SK-N-SH (cell line): ENCODE results near the gene RAD51. TPM values are rescaled to one million over a fixed set of nuclear protein-coding genes. Genes with fewer than 3 reads are reported as not detected.

ENCODE experiments used
- CTCF ChIA-PET: fragments of 300-600, 350-600 bp; formaldehyde crosslinking; extraction: SDS; loops from one replicate; lab custom pipeline; 2021; lab: Yijun Ruan, JAX
- POLR2A ChIA-PET: fragments of 350-600 bp; sonication (Branson Sonifier 250); formaldehyde crosslinking; extraction: SDS; loops from one replicate; lab custom pipeline; 2020; ENCODE audit warnings: antibody characterized with exemption, inconsistent platforms; lab: Yijun Ruan, JAX
- DNase-seq: peaks from one replicate; pipeline ENCODE4 v3.0.0; 2012
- H2AFZ ChIP-seq: fragments of 200-600 bp; sonication (generic); 2 replicates; pipeline ENCODE4 v1.8.1; 2016; ENCODE audit warnings: antibody characterized with exemption, mild to moderate bottlenecking, low read depth
- H3F3A ChIP-seq: fragments of 200-600 bp; sonication (generic); replicated peaks from 2 replicates; pipeline ENCODE3; 2016; ENCODE audit warnings: antibody characterized with exemption, mild to moderate bottlenecking; ENCODE audit not compliant: insufficient read depth
- H3K27ac ChIP-seq, 2 experiments: fragments of 200-500 bp in 1 of 2; fragments of 200-600 bp in 1 of 2; sonication (Bioruptor generic) in 1 of 2; sonication (generic), shearing (Covaris generic) in 1 of 2; 2 replicates each; pipeline versions ENCODE4 v1.5.1 to v1.6.1; 2014 to 2016; ENCODE audit warnings: low read depth in 2 of 2, inconsistent platforms in 1 of 2, low read length in 1 of 2, mild to moderate bottlenecking in 1 of 2, mixed read lengths in 1 of 2
- H3K27me3 ChIP-seq: fragments of 200-600 bp; sonication (generic), shearing (Covaris generic); 2 replicates; pipeline ENCODE4 v1.6.1; 2016; ENCODE audit warnings: mixed run types; ENCODE audit not compliant: insufficient read depth
- H3K36me3 ChIP-seq, 2 experiments: fragments of 200-500 bp in 1 of 2; fragments of 200-600 bp in 1 of 2; sonication (Bioruptor generic) in 1 of 2; sonication (generic) in 1 of 2; replicated peaks in 1 of 2; 2 replicates each; pipeline versions ENCODE3 to v1.5.1; 2014 to 2016; ENCODE audit warnings: low read length in 1 of 2, mild to moderate bottlenecking in 1 of 2; ENCODE audit not compliant: insufficient read depth in 2 of 2, control insufficient read depth in 1 of 2
- H3K4me1 ChIP-seq, 2 experiments: fragments of 200-500 bp in 1 of 2; fragments of 200-600 bp in 1 of 2; sonication (Bioruptor generic) in 1 of 2; sonication (generic), shearing (Covaris generic) in 1 of 2; 2 replicates each; pipeline versions ENCODE4 v1.5.1 to v1.6.1; 2014 to 2016; ENCODE audit warnings: low read depth in 1 of 2, low read length in 1 of 2, mixed run types in 1 of 2; ENCODE audit not compliant: insufficient read depth in 2 of 2, control insufficient read depth in 1 of 2
- H3K4me2 ChIP-seq: fragments of 200-600 bp; sonication (generic), shearing (Covaris generic); 2 replicates; pipeline ENCODE4 v1.6.1; 2017; ENCODE audit warnings: mixed run types
- H3K4me3 ChIP-seq, 2 experiments: fragments of 200-500 bp in 1 of 2; fragments of 200-600 bp in 1 of 2; sonication (Bioruptor generic) in 1 of 2; sonication (generic), shearing (Covaris generic) in 1 of 2; 2 replicates each; pipeline versions ENCODE4 v1.5.1 to v1.8.1; 2014 to 2016; ENCODE audit warnings: low read depth in 2 of 2, inconsistent platforms in 1 of 2, low read length in 1 of 2, mild to moderate bottlenecking in 1 of 2, mixed read lengths in 1 of 2, moderate library complexity in 1 of 2
- H3K79me2 ChIP-seq: fragments of 200-600 bp; sonication (generic); 2 replicates; pipeline ENCODE4 v1.8.1; 2017; ENCODE audit warnings: mild to moderate bottlenecking; ENCODE audit not compliant: insufficient read depth
- H3K9ac ChIP-seq: fragments of 200-600 bp; sonication (generic); 2 replicates; pipeline ENCODE4 v1.6.1; 2017; ENCODE audit warnings: mixed run types
- H3K9me2 ChIP-seq: fragments of 200-600 bp; sonication (generic); 2 replicates; pipeline ENCODE4 v1.6.1; 2017; ENCODE audit warnings: mixed run types
- H3K9me3 ChIP-seq: fragments of 200-600 bp; sonication (generic); 2 replicates; pipeline ENCODE4 v1.6.1; 2017; ENCODE audit warnings: mixed run types, mild to moderate bottlenecking, moderate library complexity
- H4K20me1 ChIP-seq: fragments of 200-600 bp; sonication (generic); 2 replicates; pipeline ENCODE4 v1.6.1; 2017; ENCODE audit warnings: mild to moderate bottlenecking, mixed run types; ENCODE audit not compliant: insufficient read depth
- CTCF ChIP-seq: fragments of 200-600 bp; sonication (generic); IDR thresholded peaks from 2 replicates; pipeline ENCODE4 v1.6.1; 2017; ENCODE audit warnings: antibody characterized with exemption, mild to moderate bottlenecking, moderate library complexity
- ELF1 ChIP-seq: IDR thresholded peaks from 2 replicates; pipeline ENCODE4 v1.4.0; 2012
- FOSL2 ChIP-seq: IDR thresholded peaks from 2 replicates; pipeline ENCODE4 v1.4.0; 2012; ENCODE audit warnings: low read depth, mild to moderate bottlenecking, moderate library complexity, borderline replicate concordance
- FOXM1 ChIP-seq: IDR thresholded peaks from 2 replicates; pipeline ENCODE4 v1.4.0; 2012; ENCODE audit warnings: low read depth, mild to moderate bottlenecking
- GABPA ChIP-seq: IDR thresholded peaks from 2 replicates; pipeline ENCODE4 v1.4.0; 2012; ENCODE audit warnings: low read depth, mild to moderate bottlenecking
- GATA2 ChIP-seq: sonication (generic); formaldehyde crosslinking; IDR thresholded peaks from 2 replicates; pipeline ENCODE4 v1.5.0; 2020; ENCODE audit warnings: mild to moderate bottlenecking, missing genetic modification reagents
- JUND ChIP-seq: IDR thresholded peaks from 2 replicates; pipeline ENCODE4 v1.4.0; 2012
- MEF2A ChIP-seq: IDR thresholded peaks from 2 replicates; pipeline ENCODE4 v1.4.0; 2012; ENCODE audit warnings: low read depth, borderline replicate concordance
- NFIC ChIP-seq: IDR thresholded peaks from 2 replicates; pipeline ENCODE4 v1.4.0; 2012; ENCODE audit warnings: borderline replicate concordance
- NRF1 ChIP-seq: IDR thresholded peaks from 2 replicates; pipeline ENCODE4 v1.6.1; 2012; ENCODE audit warnings: low read depth, mild to moderate bottlenecking, low read length
- PBX3 ChIP-seq: IDR thresholded peaks from 2 replicates; pipeline ENCODE4; 2012
- RCOR1 ChIP-seq: fragments of 150-350 bp; IDR thresholded peaks from 2 replicates; pipeline ENCODE4 v1.6.1; 2017; ENCODE audit warnings: antibody characterized with exemption, low read length
- RFX5 ChIP-seq: IDR thresholded peaks from 2 replicates; pipeline ENCODE4 v1.6.1; 2012; ENCODE audit warnings: mild to moderate bottlenecking, improper control_type of control experiment, low read length
- SIN3A ChIP-seq: IDR thresholded peaks from 2 replicates; pipeline ENCODE4 v1.6.1; 2012; ENCODE audit warnings: low read depth, mild to moderate bottlenecking, low read length, moderate library complexity, borderline replicate concordance
- SMC3 ChIP-seq: IDR thresholded peaks from 2 replicates; pipeline ENCODE4 v1.6.1; 2012; ENCODE audit warnings: low read depth, low read length, improper control_type of control experiment
- TCF12 ChIP-seq: IDR thresholded peaks from 2 replicates; pipeline ENCODE4 v1.4.0; 2012
- TEAD4 ChIP-seq: IDR thresholded peaks from 2 replicates; pipeline ENCODE4 v1.4.0; 2012; ENCODE audit warnings: mild to moderate bottlenecking, borderline replicate concordance; ENCODE audit not compliant: insufficient read depth
- USF1 ChIP-seq: IDR thresholded peaks from 2 replicates; pipeline ENCODE4 v1.4.0; 2012; ENCODE audit warnings: low read depth, borderline replicate concordance
- USF2 ChIP-seq: fragments of 150-350 bp; IDR thresholded peaks from 2 replicates; pipeline ENCODE4 v1.6.1; 2017; ENCODE audit warnings: antibody characterized with exemption, low read length, low read depth, borderline replicate concordance
- ZBTB33 ChIP-seq: IDR thresholded peaks from 2 replicates; pipeline ENCODE4 v1.4.0; 2012; ENCODE audit warnings: low read depth, borderline replicate concordance
- WGBS: methylation state at CpG from one replicate; pipeline ENCODE4 v1.1.6; 2017; ENCODE audit warnings: low lambda C conversion rate; 5-methylcytosine and 5-hydroxymethylcytosine counted together
- polyA plus RNA-seq, 3 experiments: library from polyadenylated mRNA; depleted of rRNA; stranded (reverse); fragments of >200 nt; gene quantifications; 2 replicates each; pipeline ENCODE4 v1.2.3, GENCODE V29; 2012

The RAD51 gene
- polyA plus RNA-seq, 1 of the 3 experiments (the other 2 are of a cell fraction): 7.6 TPM

- Histone ChIP-seq H3K4me1 (no peaks in the 10 kb centered on the region), H3K36me3 (peaks cover 0 to 15% of the 10 kb centered on the region in 2 experiments), H2AFZ (no peak overlapping the region), H3K9me3 (no peaks in the 10 kb centered on the region), H3K4me2 (no peak overlapping the region), H3K79me2 (no peaks in the 10 kb centered on the region), H3K9ac (no peak overlapping the region), H3K27ac (no peak overlapping the region), H4K20me1 (no peaks in the 10 kb centered on the region), H3K27me3 (no peaks in the 10 kb centered on the region)
- CTCF ChIA-PET: interaction anchor here (2.1 kb wide), 1 partner anchor 18 kb away, joined by 5 read pairs; no protein-coding TSS in a partner anchor
- POLR2A ChIA-PET: no interaction called here
- TF ChIP-seq GABPA (no peak), NRF1 (no peak), MEF2A (no peak), JUND (no peak), FOSL2 (no peak), NFIC (no peak), PBX3 (no peak), CTCF (no peak), SMC3 (no peak), ELF1 (no peak), USF2 (no peak), TEAD4 (no peak), SIN3A (no peak), ZBTB33 (no peak), GATA2 (no peak), RFX5 (no peak), RCOR1 (no peak), FOXM1 (no peak), USF1 (no peak), TCF12 (no peak)
- TF ChIP-seq, all 33 proteins: peak for 0
- Histone ChIP-seq H3F3A (no peaks in the 10 kb centered on the region), H3K4me3 (no peak overlapping the region), H3K9me2 (no peaks in the 10 kb centered on the region)
- 98% methylated on average over 4 of the region's 5 CpGs for WGBS
- no peak for DNase-seq
These were observed 34.3 kb upstream of the RAD51 start for GRCh38 chr15:40660686-40661085.
